ENCODE data around the gene OR4D11. TPM values are rescaled to one million over a fixed set of nuclear protein-coding genes. Genes with fewer than 3 reads are reported as not detected.

Gene OR4D11
- total RNA-seq, 1 donor from 2014 or later, result not detected

DNA sequence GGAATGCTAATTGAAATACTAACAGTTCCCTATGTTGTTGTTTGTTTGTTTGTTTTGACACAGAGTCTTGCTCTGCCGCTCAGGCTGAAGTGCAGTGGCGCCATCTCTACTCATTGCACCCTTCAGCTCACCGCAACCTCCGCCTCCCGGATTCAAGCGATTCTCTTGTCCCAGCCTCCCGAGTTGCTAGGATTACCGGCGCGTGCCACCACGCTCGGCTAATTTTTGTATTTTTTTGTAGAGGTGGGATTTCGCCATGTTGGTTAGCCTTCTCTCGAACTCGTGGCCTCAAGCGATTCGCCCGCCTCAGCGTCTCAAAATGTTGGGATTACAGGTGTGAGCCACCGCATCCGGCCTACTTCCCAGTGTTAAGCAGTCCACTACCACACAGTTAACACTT, 49.9 kb downstream of the OR4D11 start:
- H3K4me1 ChIP-seq, result peaks cover 39% of the 10 kb centered on the region
- H3K36me3 ChIP-seq, result no peaks in the 10 kb centered on the region
- intact Hi-C loops (cut with DNase I), result no loop called here
- H3K27me3 ChIP-seq (ENCODE audit: low read depth), result no peaks in the 10 kb centered on the region
- H3K27ac ChIP-seq, result no peak overlapping the region
- no peak for DNase-seq
- ATAC-seq, result no peak
- H3K9me3 ChIP-seq, result no peaks in the 10 kb centered on the region
- TF ChIP-seq, protein P1, sequence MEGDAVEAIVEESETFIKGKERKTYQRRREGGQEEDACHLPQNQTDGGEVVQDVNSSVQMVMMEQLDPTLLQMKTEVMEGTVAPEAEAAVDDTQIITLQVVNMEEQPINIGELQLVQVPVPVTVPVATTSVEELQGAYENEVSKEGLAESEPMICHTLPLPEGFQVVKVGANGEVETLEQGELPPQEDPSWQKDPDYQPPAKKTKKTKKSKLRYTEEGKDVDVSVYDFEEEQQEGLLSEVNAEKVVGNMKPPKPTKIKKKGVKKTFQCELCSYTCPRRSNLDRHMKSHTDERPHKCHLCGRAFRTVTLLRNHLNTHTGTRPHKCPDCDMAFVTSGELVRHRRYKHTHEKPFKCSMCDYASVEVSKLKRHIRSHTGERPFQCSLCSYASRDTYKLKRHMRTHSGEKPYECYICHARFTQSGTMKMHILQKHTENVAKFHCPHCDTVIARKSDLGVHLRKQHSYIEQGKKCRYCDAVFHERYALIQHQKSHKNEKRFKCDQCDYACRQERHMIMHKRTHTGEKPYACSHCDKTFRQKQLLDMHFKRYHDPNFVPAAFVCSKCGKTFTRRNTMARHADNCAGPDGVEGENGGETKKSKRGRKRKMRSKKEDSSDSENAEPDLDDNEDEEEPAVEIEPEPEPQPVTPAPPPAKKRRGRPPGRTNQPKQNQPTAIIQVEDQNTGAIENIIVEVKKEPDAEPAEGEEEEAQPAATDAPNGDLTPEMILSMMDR (IDR thresholded peaks at IDR 0.05), result no peak
- no peak overlapping the region for H3K4me3 ChIP-seq

Other genes starting within 250 kb of the OR4D11 start
- gene OR5AN1, start 144.7 kb upstream of the OR4D11 start, total RNA-seq, result not detected
- not detected for gene OR5A2, start 77.2 kb upstream of the OR4D11 start, total RNA-seq
- gene OR5A1, start 67.1 kb upstream of the OR4D11 start, total RNA-seq, result not detected
- gene OR4D6, start 46.6 kb upstream of the OR4D11 start, total RNA-seq, result not detected
- not detected for gene OR4D10, start 30.3 kb upstream of the OR4D11 start, total RNA-seq
- gene OR4D9, start 8.0 kb downstream of the OR4D11 start, total RNA-seq, result not detected
- gene OSBP, start 112.2 kb downstream of the OR4D11 start, total RNA-seq, result 37.7 TPM
- gene PATL1, start 165.5 kb downstream of the OR4D11 start, total RNA-seq, result 38.2 TPM
- not detected for gene OR10V1, start 210.3 kb downstream of the OR4D11 start, total RNA-seq

Data from lower lobe of right lung (tissue), 2 donors.